GM12874 (cell line): ENCODE data around the gene ESX1.

ENCODE experiments used
- TF ChIP-seq, protein P1 (sequence below): IDR thresholded peaks from 2 replicates; pipeline ENCODE4 v1.5.1; 2011; ENCODE audit warnings: low read depth, mild to moderate bottlenecking, control low read depth, low read length, moderate library complexity; ENCODE audit not compliant: insufficient read depth

Gene ESX1

GRCh38 chrX:104254442-104255115, at the start of gene ESX1:
ESX1 (minus strand) TSS chrX:104254933; CDS start chrX:104254849, 84 bp downstream.
- TF ChIP-seq, protein P1, sequence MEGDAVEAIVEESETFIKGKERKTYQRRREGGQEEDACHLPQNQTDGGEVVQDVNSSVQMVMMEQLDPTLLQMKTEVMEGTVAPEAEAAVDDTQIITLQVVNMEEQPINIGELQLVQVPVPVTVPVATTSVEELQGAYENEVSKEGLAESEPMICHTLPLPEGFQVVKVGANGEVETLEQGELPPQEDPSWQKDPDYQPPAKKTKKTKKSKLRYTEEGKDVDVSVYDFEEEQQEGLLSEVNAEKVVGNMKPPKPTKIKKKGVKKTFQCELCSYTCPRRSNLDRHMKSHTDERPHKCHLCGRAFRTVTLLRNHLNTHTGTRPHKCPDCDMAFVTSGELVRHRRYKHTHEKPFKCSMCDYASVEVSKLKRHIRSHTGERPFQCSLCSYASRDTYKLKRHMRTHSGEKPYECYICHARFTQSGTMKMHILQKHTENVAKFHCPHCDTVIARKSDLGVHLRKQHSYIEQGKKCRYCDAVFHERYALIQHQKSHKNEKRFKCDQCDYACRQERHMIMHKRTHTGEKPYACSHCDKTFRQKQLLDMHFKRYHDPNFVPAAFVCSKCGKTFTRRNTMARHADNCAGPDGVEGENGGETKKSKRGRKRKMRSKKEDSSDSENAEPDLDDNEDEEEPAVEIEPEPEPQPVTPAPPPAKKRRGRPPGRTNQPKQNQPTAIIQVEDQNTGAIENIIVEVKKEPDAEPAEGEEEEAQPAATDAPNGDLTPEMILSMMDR: no peak

GRCh38 chrX:104295636-104296035, 40.9 kb upstream of the ESX1 start:
- TF ChIP-seq, protein P1: no peak

- TF ChIP-seq, protein P1: no peak
Observed at GRCh38 chrX:104288961-104289360, 34.2 kb upstream of the ESX1 start.

- TF ChIP-seq, protein P1: no peak
Observed at GRCh38 chrX:104288269-104288668, 33.5 kb upstream of the ESX1 start.

GRCh38 chrX:104285201-104285600, 30.5 kb upstream of the ESX1 start:
- TF ChIP-seq, protein P1: no peak

- TF ChIP-seq, protein P1: no peak
Observed at GRCh38 chrX:104284507-104284906, 29.8 kb upstream of the ESX1 start.

DNA sequence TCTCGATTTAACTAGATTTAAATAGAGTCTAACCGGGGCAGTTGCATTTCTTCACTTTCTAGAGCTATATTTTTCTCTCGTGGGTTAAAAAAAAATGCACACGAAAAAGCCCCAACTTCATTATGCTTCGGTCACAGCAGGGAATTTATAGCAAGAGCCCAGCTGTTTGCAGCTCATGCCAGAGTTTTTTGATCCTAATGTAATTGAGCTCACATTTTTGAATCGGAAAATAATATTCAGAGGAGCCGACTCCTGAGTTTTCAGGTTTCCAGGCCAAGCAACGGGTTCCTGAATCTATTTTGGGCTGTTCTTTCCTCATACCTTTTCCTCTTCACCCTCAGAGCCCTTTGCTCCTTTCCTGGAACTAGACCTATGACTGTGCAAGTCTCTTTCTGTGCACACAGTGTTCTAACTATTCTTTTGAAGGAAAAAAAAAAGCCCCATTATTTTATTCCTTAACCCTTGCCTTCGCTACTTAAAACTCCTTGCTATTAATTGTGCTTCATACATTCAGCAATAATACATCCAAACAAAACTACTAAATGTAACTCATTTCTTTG, 27.5 kb upstream of the ESX1 start:
- TF ChIP-seq, protein P1: no peak
